HG02840 (cell line): ENCODE measurements around the gene CBARP.

Experiments used
- ATAC-seq: cut with Tn5 transposase; IDR thresholded peaks from one replicate; pipeline ENCODE4 v1.9.1; 2021; ENCODE audit warnings: mild to moderate bottlenecking, moderate library complexity, moderate number of reproducible peaks; ENCODE audit not compliant: unreplicated experiment, low FRiP score

The CBARP gene

DNA sequence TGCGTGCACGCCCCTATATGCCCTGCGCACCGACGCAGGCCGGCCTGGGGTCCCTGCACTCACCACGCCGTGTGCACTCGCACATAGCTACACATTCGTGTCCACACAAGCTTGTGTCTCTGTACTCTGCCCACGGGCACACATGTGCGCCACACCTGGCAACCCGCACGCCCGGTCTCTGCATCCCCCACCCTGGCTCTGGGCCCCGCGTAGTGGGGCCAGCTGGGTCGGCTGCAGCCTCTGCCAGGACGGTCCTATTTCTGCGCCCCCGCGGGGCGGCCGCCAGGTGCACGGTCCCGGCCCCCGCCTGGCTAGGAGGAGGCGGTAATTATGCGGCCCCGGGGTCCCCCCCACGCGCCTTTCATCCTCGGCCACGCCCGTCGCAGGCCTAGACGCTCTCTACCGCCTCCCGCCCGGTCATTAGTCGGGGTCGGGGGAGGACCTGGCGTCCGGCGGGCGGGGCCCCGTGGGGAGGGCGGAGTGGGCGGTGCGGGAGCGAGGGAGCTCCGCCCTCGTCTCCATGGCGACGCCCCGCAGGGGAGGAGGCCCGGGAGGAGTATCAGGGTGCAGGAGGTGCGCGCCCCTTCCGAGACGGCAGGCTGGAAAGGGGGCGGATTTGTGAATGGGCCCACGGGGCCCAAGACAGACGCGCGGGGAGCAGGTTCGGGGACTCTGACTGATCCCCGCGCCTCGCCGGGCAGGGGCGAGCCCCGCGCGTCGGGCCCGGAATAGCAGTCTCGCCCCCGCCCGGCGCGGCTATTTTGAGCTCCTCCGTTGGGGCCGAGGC is 28.5 kb upstream of the CBARP start:
- ATAC-seq, result peak; percentile 25

DNA sequence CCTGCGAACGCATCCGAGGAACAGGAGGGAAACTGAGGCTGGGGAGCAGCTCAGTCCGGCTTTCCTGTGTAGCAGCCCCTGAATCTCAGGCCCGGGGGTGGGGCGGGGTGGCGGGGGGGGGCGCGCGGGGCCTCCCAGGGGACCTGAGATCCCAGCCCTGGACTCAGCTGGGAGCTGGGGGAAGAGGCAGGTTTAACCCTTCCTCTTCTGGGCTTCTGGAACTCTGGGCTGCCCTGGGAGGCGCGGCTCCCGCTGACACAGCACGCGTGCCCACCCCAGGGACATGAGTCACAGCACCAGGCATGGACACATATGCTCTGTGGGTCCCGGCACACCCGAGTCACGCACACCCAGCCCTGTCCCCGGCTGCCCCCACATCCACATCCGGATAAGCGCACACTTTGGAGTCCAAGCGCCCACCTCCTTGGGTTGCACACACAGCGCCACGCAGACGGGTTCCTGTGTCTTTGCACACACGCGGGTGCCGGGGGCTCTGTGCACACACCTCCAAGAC is 27.9 kb upstream of the CBARP start:
- no peak for ATAC-seq

DNA sequence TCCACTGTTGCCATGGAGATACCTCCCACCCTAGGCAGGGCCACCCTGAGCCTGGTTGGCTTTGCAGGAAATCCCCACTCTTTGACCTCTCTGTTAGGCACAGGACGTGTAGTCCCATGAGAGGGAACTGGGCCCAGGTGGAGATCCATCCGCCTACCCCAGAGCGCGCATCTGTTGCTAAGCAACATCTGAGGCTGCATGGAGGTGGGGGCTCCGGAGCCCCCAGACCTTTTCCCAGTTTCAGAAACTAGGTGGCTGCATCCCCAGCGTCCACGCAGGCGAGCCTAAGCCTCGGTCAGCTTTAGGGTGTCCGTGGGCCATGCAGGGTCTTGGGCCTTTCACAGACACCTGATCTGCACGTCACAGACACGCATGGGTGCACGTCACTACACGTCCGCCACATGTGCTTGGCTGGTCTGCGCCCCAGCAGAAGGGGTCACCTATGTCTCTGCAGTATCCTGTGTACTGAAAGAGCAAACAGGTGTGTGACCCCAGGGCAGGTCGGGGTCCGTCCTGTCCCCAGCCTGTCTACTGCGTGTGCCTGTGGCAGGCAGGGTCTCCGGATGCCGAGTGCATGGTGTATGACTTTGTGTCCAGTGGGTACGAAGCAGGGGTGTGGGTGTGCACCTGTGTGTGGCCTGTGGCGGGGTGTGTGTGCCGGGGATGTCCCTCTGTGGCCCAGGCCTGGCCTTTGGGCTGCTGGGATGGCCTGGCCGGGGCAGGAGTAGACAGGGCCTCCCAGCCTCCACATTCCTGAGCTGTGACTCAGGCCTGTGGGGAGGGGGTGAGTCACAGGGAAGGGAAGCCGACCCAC is 27.2 kb upstream of the CBARP start:
- no peak for ATAC-seq

DNA sequence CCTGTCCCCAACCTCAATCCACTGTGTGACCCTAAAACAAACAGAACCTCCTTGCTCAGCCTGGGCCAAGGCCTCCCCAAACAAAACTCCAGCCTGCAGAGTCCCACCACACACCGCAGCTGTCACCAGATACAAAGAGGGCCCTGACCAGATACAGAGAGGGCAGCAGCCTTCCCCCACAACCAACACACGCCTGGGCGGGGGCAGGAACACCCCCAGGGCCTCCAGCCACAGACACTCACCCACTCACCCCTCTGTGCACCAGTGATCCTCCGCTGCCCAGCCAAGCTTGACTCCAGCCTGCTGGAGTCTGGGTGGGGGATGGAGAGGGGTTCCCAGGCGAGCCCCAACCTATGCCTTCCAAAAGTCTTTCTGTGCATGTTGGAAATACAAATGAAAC is 25.4 kb upstream of the CBARP start:
- ATAC-seq, result no peak

DNA sequence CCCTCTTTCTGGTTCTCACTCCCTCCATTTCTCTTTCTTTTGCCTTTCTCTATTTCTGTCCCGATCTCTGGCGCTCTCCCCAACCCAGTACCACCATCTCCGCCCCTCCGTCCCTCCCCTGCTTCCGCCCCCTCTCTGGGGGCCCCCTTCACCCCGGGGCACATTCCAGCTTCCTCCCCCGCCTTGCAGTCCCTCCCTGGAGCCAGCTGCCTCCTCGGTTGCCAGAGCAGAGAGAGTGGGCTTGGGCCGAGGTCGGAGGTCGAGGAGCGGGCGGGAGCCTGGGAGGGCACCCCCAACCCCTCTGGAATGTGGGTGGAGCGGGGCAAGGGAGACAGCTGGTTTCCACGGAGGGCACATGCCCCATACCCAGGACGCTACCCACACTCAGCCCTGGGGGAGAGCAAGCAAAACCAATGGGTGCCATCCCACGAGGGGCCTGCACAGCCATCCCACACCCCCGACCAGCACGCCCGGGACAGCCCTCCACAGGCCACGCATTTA is 24.9 kb upstream of the CBARP start:
- ATAC-seq, result no peak

DNA sequence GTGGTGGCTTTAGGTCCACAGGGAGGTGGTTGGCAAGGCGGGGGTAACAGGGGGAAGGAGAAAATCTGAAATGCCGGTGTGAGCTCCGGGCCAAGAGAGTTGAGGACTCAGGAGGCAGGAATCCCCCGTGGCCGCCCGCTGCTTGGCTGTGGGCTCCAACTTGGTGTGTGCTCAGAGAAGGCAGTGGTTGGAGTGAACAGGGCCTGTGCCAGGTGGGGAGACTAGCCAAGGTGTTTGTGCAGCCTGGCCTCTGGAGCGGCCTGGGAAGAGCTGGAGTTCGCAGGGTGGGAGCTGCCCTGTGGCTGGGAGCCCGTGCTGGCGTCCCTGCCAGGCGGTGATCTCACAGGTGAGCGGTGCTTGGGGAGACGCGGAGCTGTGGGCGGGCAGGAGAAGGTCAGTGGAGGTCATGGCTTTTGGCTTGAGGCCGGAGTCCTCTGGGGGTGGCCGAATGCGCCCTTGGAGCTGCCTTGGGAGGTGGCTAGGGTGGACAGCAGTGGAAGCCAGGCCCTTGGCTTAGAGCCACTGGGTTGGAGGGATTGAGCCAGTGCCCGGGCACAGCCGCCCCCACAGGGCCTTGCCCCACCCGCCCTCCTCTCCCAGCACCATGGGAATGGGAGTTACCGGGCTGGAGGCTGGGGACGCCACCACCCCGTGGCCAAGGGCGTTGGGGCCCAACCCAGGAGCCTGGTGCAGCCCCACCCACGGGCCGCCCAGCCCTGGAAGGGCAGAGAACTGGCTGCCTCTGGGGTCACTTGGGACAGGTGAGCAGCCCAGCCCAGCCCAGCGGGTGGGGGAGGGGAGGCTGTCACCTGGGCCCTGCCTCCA is 24.2 kb upstream of the CBARP start:
- no peak for ATAC-seq

DNA sequence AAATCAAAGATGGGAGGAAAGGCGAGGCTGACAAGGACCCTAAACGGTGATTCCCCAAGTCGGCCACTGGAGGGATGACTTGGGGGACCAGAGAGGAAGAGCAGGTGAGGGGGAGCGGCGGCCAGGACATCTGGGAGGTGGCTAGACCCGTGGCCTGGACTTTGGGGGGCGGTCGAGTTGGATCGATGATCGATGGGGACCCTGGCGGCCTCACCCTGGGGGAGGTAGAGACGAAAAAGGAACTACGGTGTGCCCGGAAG is 23.7 kb upstream of the CBARP start:
- no peak for ATAC-seq

DNA sequence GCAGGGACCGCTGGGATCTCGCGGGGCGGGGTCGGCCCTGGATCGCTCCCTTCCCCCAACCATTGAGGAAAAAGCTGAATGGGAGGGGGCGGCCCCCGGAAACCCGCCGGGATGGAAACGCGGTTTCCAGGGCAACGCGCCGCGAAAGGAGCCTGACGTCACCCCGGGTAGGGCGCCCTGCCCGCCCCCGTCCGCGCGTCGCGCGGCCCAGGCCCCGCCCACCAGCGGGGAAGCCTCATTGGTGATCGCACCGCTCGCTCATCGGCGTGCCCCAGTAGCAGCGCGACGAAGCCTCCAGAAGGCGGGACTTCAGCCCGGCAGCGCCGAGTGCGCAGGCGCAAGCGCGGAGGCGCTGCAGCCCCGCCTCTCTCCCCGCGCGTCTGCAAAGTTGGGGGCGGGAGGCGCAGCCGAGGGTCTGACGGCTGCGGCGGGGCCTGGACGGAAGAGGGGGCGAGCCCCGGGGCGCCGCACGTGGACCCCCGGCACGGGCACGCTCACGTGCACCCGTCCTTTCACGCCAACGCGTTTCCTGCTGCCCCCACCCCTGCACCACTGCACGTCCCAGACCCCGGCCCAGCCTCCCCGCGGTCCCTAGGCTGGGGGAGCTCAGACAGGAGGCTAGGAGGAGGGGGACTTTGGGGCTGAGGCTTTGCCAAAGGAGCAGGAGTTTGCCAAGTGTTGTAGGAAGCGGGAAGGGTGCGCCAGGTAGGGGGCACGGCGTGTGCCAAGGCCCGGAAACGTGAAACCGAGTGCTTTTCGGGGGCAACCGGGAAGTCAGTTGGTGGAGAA is 23.1 kb upstream of the CBARP start:
- ATAC-seq, result peak; percentile 58

DNA sequence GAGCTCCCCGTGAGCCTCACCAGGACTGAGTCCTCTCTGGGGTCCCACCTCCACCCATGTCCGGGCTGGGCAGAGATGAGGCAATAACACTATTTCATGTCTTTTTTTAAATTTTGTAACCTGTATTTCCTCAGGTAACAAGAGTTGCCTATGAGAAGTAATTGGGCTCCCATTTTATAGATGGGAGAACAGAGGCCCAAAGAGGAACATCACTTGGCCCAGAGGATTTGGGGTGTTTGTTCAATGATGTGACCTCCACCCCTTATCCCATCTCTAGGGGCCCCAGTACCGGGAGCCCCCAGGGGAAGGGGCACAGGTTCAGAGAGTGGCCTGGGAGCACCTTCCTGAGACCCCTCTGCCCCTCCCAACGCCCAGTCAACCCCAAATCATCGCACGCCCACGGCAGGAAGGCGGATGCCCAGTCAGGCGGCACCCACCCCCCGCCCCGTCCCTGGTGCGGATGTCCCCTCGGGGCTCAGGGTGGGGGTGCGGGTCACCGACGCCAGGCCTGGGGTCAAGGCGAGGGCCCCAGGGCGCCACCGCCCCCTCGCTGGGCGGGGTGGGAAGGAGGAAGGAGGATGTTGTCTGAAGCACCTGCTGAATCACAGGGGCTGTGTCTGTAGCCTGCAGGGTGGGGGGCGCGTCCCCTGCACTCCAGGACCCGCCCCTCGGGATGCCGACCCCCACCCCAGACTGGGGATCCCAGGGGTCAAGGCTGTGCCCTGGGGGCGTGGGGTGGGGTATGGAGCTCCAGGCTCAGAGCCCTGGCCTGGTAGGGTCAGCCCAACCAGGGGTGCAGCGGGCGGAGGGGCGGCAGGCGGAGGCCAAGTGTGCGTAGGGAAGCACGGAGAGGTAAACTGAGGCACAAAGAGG is 22.3 kb upstream of the CBARP start:
- ATAC-seq, result peak; percentile 7

DNA sequence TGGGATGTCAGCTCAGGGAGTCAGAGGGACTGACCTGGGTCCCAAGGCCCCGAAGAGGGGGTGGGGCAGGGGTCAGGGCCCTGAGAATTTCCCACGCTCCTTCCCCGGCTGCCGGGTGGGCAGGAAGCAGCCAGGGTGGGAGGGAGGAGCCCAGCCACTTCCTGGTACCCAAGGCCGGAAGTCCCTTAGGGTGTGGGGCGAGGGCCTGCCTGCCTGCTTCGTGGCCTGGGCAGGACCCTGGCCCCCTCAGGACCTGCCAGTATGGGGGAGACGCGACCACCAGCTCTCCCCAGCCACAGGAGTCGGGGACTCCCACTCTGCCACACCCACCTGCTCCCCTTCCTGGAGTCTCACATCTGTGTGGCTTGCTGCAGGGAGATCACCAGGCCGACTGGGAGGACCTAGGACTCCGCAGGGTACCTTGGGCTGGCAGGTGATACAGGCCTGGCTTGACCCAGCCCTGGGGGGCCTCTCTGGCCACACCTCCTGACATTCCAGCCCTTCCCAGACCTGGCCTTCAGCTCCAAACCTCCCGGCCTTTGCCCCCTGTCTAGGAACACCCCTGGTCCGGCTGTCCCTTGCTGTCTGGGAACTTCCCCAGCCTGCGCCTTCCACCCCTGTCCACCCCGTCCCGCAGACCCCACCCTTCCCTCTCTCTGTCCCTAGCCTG is 21.5 kb upstream of the CBARP start:
- peak; percentile 27 for ATAC-seq

DNA sequence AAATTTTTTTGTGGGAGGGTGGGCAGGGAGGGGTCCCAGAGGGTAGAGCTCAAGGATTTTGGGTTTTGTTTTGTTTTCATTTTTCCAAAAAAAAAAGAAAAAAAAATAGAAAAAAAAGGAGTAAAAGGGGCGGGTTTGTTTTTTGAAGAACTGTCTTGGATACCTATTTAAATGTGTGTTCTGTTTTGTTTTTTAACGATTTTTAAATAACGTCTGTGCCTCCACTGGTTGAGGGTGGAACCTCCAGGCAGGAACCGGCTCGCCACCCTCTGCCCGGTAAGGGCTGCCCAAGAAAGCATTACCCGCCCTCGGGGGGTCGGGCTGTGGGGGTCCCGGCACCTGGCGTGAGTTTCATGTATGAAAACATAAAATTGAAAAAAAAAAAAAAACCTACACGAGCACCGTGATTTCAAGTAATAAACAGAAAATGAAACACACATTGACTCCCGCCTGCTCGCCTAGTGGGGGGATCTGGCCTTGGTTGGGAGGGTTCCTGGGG is 21.0 kb upstream of the CBARP start:
- ATAC-seq, result no peak

DNA sequence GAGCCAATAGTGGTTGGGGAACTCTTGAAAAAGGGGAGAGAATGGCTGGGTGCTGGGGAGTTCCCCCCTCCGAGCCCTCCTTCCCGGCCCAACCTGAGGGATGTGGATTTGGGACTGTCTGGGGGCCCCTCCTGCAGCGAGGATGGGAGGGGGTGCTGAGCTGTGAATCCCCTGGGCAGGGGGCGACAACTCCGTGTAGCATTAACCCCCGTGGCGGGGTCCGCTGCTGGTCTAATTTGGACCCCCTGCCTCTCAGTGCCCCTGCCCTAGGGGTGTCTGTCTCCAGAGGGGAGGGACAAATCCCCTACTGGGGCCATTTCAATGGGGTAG is 20.3 kb upstream of the CBARP start:
- ATAC-seq, result no peak

DNA sequence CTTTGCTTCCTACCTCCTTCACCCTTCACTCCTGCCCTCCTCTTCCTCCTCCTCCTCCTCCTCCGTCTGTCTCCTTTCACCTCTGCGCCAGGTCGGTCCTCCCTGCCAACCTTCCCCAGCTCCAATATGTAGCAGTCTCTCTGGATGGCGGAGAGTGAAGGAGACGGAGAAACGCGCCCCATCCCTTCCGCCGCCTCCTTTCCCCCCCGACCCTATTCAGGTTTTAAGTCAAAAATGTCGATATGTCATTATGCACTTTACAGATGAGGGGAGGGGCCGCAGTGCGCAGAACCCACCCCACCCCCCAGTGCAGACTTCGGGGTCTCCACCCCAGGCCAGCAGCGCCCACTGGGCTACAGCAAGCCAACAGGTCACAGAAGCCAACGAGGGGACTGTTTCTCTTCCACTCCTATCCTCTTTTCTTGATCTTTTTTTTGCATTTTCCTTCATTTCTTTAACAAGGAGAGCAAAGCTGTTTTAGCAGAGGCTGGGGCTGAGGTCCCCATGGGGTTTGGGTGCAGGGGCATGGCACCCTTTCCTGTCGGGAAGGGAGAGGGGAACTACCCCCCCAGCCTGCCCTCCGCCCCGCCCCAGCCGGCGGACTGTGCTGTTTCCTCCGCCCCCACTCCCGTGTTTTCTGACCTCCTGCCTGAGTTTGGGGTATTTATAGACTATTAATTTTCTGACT is 19.8 kb upstream of the CBARP start:
- ATAC-seq, result no peak

DNA sequence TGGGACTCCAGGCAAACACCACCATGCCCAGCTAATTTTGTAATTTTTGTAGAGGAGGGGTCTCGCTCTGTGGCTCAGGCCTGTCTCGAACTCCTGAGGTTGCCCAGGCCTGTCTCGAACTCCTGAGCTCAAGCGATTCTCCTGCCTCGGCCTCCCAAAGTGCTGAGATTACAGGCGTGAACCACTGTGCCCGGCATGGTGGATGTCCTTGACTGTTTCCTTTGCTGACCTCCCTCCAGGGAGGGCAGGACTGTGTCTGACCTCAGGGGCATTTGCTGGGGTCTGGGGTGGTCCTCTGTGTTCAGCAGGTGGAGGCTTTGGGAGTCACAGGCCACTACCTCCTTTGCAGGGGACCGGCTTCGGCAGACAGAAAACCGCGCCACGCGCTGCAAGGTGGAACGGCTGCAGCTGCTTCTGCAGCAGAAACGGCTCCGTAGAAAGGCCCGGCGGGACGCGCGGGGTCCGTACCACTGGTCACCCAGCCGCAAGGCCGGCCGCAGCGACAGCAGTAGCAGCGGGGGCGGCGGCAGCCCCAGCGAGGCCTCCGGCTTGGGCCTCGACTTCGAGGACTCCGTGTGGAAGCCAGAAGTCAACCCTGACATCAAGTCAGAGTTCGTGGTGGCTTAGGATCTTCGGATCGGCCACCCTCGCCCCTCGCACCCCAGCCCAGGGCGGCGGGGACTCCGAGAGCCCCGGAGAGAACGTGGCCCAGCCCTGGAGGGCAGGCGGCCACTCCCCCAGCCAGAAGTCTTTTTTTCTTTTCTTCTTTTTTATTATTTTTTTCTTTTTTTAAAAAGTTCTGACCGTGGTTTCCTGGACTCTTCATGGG is 19.1 kb upstream of the CBARP start:
- no peak for ATAC-seq

DNA sequence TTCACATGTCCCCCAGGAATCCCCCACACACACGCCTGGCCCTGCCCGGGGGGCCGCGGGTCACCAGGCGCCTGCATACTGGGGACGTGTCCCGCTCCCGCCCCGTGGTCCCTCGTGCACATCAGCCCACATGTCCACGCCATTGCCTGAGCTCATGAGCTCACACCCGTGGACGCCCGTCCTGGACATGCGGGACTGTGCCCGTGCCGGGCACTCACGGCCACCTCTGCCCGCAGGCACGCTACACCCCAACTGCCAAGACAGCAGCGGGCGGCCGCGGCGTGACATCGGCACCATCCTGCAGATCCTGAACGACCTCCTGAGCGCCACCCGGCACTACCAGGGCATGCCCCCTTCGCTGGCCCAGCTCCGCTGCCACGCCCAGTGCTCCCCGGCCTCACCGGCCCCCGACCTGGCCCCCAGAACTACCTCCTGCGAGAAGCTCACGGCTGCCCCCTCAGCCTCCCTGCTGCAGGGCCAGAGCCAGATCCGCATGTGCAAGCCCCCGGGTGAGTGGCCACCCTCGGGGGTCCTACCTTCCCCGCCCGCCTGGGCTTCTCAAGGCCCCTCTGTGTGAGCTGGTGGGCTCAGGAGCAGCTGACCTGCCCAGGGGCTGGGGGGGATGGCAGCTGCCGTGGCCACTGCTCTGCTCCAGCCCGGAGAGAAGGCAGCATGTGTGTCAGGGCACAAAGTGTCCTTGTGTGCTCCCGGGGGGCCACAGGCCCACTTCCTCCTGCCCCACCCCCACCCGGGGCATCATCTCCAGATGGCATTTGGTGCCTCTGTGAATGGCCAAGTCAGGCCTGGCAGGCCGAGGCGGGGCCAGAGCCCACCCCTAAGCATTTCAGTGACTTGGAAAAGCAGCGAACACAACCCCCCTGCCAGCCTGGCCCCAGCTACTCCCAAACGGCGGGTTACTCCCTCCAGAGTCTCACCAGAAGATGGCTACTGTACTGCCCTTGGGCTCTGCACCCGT is 17.7 kb upstream of the CBARP start:
- no peak for ATAC-seq
